AML-193 (cell line): Measurements from ENCODE around the gene CCL16.
"Not testable (repeated sequence)": the region's sequence is repeated elsewhere in the genome, so short reads cannot be mapped to it uniquely, and the experiment has no call there.

Experiments used
- DNase-seq, 2 experiments: peaks; one replicate each; lab custom pipeline; 2025; lab: John Stamatoyannopoulos, UW

Gene CCL16

DNA sequence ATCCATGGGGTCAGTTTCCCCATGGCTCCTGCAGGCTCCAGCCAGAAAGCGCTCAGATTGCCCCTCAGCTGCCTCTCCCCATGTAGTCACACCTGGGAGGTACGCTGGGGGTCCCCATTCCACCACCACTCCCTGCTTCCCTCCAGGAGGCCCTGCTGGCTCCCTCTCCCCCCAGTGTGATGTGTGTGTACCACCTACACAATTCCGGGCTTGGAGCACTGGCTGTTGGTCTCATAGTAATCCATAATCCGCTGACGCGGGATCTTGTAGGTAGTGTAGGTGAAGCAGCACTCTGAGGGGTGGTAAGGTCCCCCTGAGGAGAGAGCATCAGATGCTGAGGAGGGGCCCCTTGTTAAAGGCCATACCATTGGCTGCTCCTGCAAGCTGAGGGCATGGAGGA, 2.8 kb upstream of the CCL16 start:
- DNase-seq, result no peak

DNA sequence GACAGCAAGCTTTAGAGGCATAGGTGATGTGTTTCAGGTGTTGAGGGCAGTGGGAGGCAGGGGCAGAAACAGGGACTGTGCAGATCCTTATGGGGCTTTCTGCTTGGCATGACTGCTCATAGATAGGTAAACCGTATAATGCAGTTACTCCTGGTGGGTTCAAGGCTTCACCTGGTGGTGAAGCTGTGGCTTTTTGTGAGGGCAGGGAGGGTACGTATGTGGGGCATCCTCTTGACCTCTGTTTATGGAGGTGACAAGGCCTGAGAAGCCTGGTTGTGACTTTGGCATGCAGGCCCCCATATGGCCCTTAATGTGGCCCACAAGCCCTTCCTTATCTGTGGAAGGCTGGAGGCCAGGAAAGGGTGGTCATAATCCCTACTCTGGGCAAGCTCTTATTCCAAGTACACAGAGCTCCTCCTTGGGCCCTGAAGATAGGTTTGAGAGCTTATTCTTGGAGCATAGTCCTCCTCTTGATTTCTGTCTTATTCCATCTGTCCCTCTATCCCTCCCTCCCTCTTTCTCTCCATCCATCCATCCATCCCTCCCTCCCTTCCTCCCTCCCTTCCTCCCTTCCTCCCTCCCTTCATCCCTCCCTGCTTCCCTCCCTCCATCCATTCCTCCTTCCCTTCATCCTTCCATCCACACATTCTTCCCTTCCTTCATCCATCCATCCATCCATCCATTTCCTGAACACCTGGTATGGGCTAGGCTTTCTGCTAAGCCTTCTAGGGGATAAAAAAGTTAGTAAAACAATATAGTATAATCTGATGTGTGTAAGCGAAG, 1.3 kb upstream of the CCL16 start:
- DNase-seq, result no peak

DNA sequence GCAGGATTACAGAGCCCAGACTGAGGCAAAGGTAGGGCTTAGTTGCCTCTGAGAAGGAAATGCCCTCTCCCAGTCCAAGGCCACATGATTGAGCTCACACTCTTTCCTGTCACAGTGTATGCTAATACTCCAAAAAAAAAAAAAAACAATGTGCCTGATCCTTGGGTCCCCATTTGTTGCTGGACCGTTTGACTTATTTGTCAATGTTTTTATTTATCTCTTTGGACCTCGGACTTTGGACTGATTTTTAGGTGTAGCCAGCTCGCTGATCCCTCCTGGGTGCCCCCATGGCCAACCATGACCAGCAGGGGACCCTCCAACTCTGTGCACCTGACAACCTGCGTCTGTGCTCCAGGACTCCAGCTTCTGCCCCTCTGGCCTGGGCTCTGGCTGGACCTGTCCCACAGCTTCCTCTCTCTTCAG, 622 bp upstream of the CCL16 start:
- no peak for DNase-seq

DNA sequence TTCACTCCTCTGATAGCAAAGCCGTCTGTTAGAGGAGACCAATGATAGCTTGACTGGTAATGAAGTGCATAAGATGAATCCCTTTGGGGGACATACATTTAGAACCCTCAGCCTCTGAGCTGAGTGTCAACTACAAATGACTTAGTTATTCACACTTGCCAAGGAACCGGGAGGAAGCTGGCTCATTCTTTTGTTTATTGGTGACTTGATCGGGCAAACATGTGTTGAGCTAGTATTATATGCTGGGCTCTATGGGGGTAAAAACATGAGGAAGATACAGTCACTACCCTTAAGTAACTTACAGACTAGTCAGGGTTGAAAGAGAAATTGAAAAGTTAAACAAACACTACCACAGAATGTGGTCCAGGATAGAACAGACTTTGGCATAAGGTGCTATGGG, 3.0 kb downstream of the CCL16 start:
- no peak for DNase-seq

DNA sequence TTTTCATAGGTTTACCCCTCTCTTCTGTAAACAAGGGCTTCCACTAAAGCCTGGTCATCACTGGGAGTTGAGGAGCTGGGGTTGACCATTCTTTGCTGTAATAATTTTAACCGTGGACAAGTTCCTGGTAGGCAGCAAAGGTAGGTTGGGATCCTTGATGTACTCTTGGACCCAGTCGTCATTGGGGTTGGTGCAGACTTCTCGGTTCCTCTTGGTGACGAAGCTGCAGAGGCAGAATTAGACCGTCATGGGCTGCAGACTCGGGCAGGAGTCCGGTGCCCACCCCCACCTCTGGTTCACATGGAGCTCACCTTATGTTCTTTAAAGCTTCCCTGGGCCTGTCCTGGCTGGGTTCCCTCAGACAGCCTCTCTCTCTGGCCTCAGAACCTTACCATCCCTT, 3.8 kb downstream of the CCL16 start:
- DNase-seq, result no peak

DNA sequence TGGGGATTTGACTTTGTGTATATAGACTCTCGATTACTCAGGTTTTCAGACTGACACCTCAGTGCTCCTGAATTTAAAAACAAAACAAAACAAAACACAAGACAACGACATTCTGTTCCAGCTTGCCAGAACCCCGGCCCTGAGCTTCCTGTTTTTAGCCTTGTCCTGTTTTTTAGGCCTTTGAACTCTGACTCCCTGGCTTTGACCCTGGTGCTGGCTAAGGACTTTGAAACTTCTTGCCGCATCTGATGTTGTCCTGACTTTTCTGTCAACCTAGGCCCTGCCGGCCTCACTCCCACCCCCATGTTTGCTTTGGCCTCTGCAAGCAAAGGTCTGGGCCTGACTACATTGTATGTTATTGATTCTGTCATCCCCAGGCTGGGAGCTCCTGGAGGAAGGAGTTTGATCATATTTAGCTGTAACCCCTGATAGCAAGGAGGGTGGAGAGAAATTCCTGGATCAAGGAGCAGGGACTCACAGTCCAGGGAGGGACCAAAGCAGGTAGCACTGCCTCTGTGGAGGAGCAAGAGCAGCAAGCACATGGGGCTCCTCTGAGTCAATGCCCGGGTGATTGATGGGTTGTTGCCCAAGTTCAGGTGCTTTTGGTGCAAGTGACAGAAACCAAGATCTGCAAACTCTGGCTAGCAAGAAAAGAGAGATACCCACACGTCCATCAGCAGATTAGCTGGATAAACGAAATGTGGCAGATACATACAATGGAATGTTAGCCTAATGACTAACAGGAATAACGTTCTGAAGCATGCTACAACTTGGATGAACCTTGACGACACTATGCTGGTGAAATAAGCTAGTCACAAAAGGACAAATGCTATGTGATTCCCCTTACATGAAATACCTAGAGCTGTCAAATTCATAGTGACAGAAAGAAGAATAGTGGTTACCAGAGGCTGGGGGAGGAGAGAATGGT, 7.7 kb downstream of the CCL16 start:
- DNase-seq, result no peak

DNA sequence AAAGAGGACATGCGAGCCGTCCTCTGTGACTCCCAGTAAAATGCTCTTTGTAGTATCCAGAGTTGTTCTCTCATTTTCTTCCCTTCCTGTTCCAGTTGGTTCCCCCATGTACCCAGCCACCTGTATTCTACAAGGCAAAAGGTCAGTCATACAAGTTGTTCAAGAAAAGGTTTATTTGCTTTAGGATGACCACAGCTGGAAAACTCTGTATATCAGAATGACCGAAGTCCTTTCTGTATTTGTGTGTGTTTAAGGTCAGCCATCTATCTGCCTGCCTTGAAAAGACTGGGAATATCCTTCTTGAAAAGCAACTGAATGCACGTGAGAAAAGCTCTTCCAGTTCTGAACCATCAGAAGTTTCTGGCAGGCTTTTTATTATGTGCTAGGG, 8.4 kb downstream of the CCL16 start:
- no peak for DNase-seq

DNA sequence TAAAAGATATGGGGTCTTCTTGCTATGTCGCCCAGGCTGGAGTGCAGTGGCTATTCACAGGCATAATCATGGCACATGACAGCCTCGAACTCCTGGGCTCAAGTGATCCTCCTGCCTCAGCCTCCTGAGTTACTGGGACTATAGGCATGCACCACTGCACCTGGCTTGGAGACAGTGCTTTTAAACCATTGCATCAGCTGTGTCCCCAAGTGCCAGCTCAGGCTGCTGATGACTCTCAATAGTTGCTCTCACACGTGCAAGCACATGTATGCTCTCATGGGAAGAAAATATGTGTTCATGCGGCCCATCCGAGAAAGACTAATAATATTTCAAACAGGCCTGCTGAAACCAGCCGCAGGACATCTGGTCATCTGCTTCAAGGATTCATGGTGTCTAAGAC, 8.8 kb downstream of the CCL16 start:
- no peak for DNase-seq

DNA sequence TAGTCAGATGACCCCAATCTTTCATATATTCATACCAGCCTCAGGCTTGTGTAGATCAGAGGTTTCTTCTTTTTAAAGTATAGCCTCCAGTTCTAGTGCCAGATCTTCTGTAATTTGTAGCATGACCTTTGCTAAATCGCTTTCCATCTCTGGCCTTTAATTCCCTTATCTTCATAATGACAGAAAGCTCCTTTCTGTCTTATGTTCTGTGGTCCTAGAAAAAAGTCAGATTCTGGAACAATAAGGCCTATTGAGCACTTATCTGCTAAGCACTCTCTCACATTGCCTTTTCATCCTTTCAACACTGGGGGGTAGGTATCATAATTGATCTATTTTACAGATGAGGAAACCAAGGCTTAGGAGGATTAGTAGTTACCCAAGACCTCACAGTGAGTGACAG, 9.2 kb downstream of the CCL16 start:
- DNase-seq, result no peak

DNA sequence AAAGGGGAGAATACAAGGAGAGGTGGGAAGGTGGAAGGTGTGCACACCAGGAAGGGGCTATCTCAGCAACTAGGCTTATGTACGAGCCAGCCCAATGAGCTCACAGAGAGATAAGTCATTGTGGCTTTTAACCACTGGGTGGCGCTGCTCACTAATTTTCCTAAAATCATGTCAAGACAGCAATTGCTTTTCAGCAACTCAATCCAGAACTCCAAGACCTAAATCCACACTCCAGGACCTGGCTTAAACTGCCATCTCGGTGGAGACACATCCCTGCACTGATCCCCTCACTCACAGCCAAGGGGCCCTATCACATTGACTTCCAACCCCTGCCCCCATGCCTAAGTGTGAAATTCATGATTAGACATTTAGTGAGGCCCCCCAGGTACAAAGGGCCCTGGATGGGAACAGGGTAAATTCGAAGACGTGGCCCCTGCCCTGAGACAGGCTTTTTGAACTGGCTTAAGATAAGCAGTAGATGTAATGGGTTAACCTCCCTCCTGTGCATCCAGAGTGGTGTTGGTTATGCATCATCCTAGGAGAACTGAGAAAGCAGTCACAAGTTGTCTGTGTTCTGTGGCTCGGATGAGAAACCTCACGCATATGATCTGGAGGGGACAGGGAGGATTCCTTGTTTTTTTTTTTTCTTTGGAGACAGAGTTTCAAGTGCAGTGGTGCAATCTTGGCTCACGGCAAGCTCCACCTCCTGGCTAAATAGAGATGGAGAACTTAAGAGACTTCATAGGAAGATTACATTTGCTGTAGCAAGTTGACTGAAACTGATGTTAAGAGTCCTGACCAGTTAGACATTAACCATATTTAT, 11.5 kb downstream of the CCL16 start:
- DNase-seq, result peak; percentile 70 to 82

DNA sequence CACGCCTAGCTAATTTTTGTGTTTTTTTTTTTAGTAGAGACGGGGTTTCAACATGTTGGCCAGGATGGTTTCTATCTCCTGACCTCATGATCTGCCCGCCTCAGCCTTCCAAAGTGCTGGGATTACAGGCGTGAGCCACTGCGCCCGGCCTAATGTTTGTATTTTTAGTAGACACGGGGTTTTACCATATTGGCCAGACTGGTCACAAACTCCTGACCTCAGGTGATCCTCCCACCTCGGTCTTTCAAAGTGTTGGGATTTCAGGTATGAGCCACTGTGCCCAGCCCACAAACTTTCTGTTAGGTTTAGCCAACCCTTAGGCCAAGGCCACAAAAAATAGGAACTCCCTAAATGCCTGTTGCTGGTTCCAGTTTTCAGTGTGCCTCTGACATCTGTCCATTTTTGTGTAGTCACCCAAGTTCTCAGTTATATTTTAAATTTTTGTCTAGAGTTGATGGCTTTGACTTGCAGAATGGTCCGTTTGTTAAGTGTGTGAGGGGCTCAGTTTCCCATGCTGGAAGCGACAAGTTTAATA, 12.7 kb downstream of the CCL16 start:
- no peak for DNase-seq

DNA sequence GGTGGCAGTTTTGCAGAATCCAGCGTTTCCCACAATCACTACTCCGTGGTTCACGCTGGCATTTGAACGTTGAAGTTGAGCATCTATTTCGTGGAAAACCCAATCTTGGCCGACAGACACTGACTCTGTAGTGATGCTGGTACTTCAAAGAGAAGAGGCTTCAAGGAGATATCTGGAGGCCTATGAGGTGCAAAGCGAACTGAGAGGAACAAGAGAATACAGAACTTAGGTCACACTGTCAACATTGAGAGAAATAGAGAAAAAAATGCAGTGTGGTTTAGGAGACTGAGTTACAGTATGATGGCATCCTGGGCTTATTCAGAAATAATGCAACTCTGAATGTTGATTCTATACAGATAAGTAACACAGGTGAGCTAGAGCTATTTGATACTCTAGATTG, 16.0 kb downstream of the CCL16 start:
- no peak for DNase-seq

DNA sequence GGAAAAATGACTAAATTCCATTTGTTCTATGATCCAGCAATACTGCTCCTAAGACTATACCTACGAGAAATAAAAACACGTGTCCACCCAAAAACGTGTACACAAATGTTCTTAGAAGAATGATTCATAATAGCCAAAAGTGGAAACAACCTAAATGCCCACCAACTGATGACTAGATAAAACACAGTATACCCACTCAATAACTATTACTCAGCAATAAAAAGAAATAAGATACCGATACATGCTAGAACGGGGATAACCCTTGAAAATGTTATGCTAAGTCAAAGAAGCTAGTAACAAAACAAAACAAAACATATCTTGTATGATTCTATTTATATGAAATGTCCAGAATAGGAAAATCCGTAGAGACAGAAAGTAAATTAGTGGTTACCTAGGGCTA, 17.6 kb downstream of the CCL16 start:
- no peak for DNase-seq

DNA sequence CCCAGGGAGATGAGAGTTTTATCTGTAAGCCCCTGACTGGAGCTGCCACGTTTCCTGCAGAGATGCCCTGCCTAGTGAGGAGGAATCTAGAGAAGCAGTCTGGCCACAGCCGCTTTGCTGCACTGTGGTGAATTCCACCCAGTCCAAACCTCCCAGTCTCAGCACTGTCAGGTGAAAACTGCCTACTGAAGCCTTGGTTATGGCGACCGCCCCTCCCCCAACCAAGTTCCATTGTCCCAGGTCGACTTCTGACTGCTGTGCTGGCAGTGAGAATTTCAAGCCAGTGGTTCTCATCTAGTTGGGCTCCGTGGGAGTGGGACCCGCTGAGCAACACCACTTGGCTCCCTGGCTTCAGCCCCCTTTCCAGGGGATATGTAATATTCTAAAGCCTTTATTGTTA, 27.6 kb downstream of the CCL16 start:
- DNase-seq, result no peak

DNA sequence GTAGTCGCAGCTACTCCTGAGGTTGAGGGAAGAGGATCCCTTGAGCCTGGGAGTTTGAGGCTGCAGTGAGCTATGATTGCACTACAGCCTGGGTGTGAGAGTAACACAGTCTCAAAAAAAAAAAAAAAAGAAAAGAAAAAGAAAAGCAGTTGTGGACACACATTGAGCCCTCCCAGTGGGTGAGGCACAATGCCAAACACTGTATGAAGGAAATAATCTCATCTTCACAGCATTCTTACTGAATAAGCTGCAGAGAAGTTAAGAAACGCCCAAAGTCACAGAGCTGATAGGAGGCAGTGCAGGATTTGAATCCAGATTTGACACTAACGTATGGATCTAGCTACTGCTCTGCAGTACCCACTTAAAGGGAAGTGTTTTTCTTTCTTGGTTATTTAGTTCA, 31.9 kb downstream of the CCL16 start:
- no peak for DNase-seq

DNA sequence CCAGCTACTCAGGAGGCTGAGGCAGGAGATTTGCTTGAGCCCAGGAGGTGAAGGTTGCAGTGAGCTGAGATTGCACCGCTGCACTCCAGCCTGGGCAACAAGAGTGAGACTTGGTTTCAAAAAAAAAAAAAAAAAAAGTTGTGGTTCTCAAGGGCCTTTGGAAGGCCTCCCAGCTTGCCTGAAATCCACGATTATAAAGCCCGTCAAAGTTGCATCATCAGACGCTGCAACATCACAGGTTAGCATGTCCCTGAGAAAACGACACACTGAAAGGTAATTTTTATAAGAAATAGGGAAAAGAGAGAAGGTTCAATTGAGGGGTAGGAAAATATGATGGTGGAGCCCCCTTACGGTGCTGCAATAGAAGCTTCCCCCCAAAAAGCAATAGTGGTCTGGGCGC, 33.2 kb downstream of the CCL16 start:
- no peak for DNase-seq

DNA sequence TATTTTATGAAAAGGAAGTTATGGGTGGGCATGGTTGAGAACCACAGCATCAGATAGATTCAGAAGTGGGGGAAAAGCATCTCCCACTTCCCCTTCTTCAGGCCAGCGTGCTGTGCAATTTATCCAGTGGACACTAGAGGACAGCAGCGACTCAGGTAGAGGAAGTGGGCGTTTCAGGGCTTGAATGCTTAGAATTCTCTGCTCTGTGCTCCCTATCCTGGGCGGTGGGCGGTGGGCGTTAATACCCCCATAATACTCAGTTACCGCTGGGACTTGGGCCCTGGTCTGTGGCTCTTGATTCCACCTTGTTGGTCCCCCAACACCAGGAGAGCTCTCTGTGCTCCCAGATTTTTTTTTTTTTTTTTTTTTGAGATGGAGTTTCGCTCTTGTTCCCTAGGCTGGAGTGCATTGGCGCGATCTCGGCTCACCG, 34.1 kb downstream of the CCL16 start:
- DNase-seq, result peak; percentile 63 to 76

DNA sequence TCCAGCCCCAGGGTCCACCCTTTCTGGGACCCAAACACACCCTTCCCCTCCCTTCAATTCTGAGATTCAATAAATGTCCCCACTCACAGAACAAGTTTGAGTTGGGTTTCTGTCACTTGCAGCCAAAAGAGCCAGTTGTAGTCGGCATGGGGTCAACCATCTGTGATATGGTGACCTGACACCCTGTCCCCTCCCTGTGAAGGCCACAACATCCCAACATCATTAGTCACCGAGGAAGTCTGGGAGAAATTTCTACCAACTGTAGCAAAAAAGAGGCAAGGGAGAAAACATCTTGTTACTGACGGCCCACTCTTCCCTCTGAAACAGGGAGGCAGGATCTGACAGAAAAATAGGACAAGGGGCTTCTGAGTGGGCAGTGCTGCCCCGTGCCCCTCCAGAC, 37.1 kb downstream of the CCL16 start:
- no peak for DNase-seq

DNA sequence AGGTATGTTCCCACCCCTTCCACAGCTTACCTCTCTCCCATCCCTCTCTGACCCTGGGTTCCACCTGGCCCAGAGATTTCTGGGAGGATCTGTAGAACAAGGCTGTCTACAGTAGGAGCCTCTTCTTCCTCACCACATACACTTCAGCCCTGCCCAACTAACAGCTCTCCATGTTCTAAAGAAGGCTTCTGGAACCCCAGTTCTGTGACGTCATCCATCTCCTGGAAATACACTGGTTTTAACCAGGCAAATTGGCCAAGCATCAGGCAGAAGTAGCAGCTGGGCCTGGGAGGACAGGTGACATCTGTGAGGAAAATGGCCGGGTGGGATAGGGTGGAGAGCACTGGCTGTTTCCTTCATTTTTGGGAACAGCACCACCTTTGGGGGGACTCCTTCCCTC, 37.8 kb downstream of the CCL16 start, which contains the start of gene LYZL6:
LYZL6 (minus strand) TSS at position 177 of the 400 bp plus-strand sequence. CDS start 4,357 bp downstream, outside the sequence.
- DNase-seq, result no peak

DNA sequence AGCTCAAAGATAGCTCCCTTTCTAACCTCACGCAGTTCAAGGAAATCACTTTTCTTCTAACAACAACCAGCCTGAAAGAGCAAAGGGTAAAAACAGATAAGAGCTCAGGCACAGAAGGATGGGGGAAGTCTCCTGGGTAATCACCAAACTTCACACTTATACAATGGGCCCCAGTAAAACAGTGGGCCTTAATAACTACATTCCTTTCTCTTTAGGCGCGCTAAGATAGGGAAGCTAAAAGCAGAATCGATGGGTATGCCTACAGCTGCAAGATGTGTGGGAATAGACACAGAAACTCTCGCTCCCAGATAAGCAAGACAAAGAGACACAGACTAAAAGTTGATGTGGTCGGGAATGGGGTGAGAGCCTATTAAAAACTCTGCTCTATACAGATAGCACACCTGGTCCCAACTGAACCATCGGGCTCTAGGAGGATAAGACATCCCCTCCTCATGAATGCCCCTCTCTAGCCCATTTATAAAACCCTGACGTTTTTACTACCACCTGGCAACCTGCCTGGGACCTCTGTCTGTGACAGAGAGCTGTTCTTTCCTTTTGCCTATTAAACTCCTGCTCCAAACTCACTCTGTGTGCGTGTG, 38.6 kb downstream of the CCL16 start:
- no peak for DNase-seq

DNA sequence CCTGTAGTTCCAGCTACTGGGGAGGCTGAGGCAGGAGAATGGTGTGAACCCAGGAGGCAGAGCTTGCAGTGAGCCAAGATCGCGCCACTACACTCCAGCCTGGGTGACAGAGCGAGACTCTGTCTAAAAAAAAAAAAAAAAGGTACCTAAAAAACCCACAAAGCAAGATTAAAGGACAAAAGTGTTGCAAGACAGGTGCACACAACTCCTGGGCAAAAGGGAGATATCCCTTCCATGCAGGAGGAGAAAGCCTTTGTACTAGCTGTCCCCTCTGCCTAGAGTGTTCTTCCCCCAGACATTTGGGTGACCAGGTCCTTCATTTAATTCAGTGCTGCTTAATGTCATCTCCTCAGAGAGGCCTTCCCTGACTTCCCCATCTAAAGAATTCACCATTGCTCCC, 42.8 kb downstream of the CCL16 start:
- not testable (repeated sequence) for DNase-seq

DNA sequence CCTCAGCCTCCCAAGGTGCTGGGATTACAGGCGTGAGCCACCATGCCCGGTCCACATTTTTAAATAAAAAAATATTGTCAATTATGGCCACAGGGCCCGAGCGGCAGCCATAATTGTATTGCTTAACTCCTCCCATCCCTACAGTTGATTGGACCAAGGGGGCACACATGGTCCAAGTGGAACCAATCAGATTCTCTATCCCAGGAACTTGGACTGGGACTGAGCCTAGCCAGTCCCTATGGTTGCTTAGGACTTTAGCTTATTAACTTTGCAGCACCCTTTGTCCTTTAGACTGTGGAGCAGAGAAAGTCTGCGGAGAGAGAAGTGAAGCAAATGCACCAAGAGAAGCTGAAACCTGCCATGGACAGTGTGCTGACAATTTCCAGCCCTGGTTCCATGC, 45.2 kb downstream of the CCL16 start:
- no peak for DNase-seq
